ENCODE data around the gene ITPR1.

GRCh38 chr3:4791358-4791757 is 298.2 kb downstream of the ITPR1 start:
- no peak for TF ChIP-seq POLR2A (IDR thresholded peaks at IDR 0.05)
- TF ChIP-seq CTCF (IDR thresholded peaks at IDR 0.05), result no peak

Measured in heart left ventricle (tissue), 13 donors.